Natural killer cell (primary cell): Measurements from ENCODE around the gene CGNL1. TPM values are rescaled to one million over a fixed set of nuclear protein-coding genes. Genes with fewer than 3 reads are reported as not detected.

Experiments
- ATAC-seq, 3 donors: fragments of 150-1000 bp in 2 of 3; fragments of 200-7000 bp in 1 of 3; cut with Tn5 transposase; 1 replicate in 1 of 3; 2 replicates in 2 of 3; pipeline ENCODE4 v1.10.0; 2021; ENCODE audit warnings: mild to moderate bottlenecking in 2 of 3, moderate library complexity in 2 of 3
- DNase-seq, 2 donors: peaks; one replicate each; pipeline versions ENCODE4 v3.0.0 to v3.0.0-alpha.2; 2013 to 2021; ENCODE audit warnings: mixed read lengths in 1 of 2
- H3K27ac ChIP-seq: one replicate; pipeline ENCODE4 v1.5.1; 2013; ENCODE audit warnings: mild to moderate bottlenecking, low read length
- H3K27me3 ChIP-seq: one replicate; pipeline ENCODE4 v1.6.1; 2013; ENCODE audit warnings: low read length; ENCODE audit not compliant: control insufficient read depth, insufficient read depth
- H3K36me3 ChIP-seq: one replicate; pipeline ENCODE4 v1.6.1; 2013; ENCODE audit warnings: low read length; ENCODE audit not compliant: control insufficient read depth, insufficient read depth
- H3K4me1 ChIP-seq: one replicate; pipeline ENCODE4 v1.6.1; 2013; ENCODE audit warnings: low read length; ENCODE audit not compliant: control insufficient read depth, insufficient read depth
- H3K4me3 ChIP-seq: one replicate; pipeline ENCODE4 v1.5.1; 2013; ENCODE audit warnings: low read length
- H3K9me3 ChIP-seq: one replicate; pipeline ENCODE4 v1.6.1; 2013; ENCODE audit warnings: low read length; ENCODE audit not compliant: control insufficient read depth, insufficient read depth
- H3K27ac Mint-ChIP-seq, 2 donors: one replicate each; pipeline ENCODE4 v1.8.0; 2022; ENCODE audit warnings: mild to moderate bottlenecking in 2 of 2, mixed read lengths in 2 of 2, moderate library complexity in 1 of 2
- H3K27me3 Mint-ChIP-seq, 2 donors: one replicate each; pipeline ENCODE4 v1.8.0; 2022; ENCODE audit warnings: low read depth in 2 of 2, mixed read lengths in 2 of 2
- H3K36me3 Mint-ChIP-seq: one replicate; pipeline ENCODE4 v1.8.0; 2022; ENCODE audit warnings: mixed read lengths
- H3K4me1 Mint-ChIP-seq, 2 donors: one replicate each; pipeline ENCODE4 v1.8.0; 2022; ENCODE audit warnings: mixed read lengths in 2 of 2
- H3K4me3 Mint-ChIP-seq: one replicate; pipeline ENCODE4 v1.8.0; 2022; ENCODE audit warnings: mild to moderate bottlenecking, moderate library complexity, mixed read lengths
- H3K9me3 Mint-ChIP-seq, 2 donors: one replicate each; pipeline ENCODE4 v1.8.0; 2022; ENCODE audit warnings: mixed read lengths in 2 of 2
- CTCF ChIP-seq: fragments of 200-600 bp; IDR thresholded peaks from one replicate; pipeline ENCODE4 v1.8.0; 2022; ENCODE audit warnings: antibody characterized with exemption
- WGBS: methylation state at CpG from one replicate; pipeline ENCODE4 v1.1.7; 2013; ENCODE audit warnings: missing lambda C conversion rate; ENCODE audit not compliant: insufficient coverage; 5-methylcytosine and 5-hydroxymethylcytosine counted together
- intact Hi-C: fragments of 100-400 bp; cut with micrococcal nuclease; formaldehyde crosslinking; loops from one replicate; pipeline ENCODE4 v1.14.2; 2022
- total RNA-seq, 4 donors: library from RNA; stranded (reverse); fragments of 120-200 nt in 1 of 4; gene quantifications; one replicate each; pipeline versions ENCODE4 v1.2.3 to v1.2.4, GENCODE V29; 2013 to 2022

Gene CGNL1
- total RNA-seq, 3 donors from 2014 or later (not counting 1 experiment from before 2014, with no cell fraction given), result not detected

DNA sequence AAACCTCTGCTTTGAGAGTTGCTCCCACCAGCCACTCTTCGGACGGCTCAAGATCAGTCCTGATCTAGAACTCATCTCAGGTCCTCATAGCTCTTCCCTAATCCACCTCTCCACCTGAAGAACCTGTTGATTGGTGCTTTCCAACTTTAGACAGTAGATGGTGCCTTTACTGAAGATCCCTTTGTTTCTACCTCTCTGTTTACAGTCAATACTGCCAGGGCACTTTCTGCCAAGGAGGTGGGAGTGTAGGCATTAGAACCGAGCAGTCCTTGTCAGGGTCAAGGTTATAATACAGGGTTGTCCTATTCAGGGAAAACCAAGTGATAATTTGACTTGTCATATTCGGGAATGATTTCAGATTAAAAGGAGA lies 1.2 kb downstream of the CGNL1 start:
- intact Hi-C loops, result no loop called here
- Histone ChIP-seq H3K27ac (no peak overlapping the region), H3K9me3 (no peaks in the 10 kb centered on the region), H3K36me3 (no peaks in the 10 kb centered on the region), H3K27me3 (peaks cover 16% of the 10 kb centered on the region), H3K4me1 (peaks cover 5% of the 10 kb centered on the region), H3K4me3 (no peak overlapping the region)
- no peak overlapping the region for H3K27ac Mint-ChIP-seq
- no peaks in the 10 kb centered on the region for H3K9me3 Mint-ChIP-seq
- 90% methylated on average over 4 of the region's 4 CpGs for WGBS
- peaks cover 0 to 5% of the 10 kb centered on the region in 2 donors for H3K4me1 Mint-ChIP-seq
- DNase-seq, result no peak
- peaks cover 48 to 62% of the 10 kb centered on the region in 2 donors for H3K27me3 Mint-ChIP-seq
- H3K36me3 Mint-ChIP-seq, result no peaks in the 10 kb centered on the region
- no peak for ATAC-seq
- peak overlapping the region; percentile 28 for H3K4me3 Mint-ChIP-seq
- TF ChIP-seq CTCF, result no peak

DNA sequence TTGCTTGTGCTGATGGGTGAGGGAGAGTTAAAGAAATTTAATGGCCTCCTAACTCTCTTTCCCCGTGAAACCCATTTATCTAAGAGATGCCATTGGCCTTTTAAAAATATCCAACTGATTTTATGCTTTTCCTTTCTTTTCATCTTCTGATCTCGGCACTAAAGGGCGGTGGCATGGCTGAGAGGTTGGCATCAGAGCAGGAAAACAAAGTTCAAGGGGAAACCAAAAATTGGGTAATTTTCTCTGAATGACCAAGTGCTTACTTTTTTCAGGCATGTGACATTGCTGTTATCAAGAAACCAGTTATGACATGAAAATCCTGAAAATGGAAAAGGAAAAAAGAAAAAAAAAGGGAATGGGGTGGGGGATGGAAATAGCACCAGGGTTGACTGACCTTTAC lies 3.2 kb downstream of the CGNL1 start:
- Mint-ChIP-seq H3K4me1 (peaks cover 0 to 5% of the 10 kb centered on the region in 2 donors), H3K27me3 (peaks cover 31 to 42% of the 10 kb centered on the region in 2 donors), H3K9me3 (no peaks in the 10 kb centered on the region), H3K36me3 (no peaks in the 10 kb centered on the region), H3K4me3 (no peak overlapping the region), H3K27ac (no peak overlapping the region)
- Histone ChIP-seq H3K4me3 (no peak overlapping the region), H3K4me1 (peaks cover 5% of the 10 kb centered on the region), H3K27ac (no peak overlapping the region), H3K36me3 (no peaks in the 10 kb centered on the region), H3K9me3 (no peaks in the 10 kb centered on the region), H3K27me3 (peaks cover 16% of the 10 kb centered on the region)
- intact Hi-C loops, result no loop called here
- 78% methylated on average over 3 of the region's 3 CpGs for WGBS
- DNase-seq (no peak), ATAC-seq (no peak)
- TF ChIP-seq CTCF, result no peak

DNA sequence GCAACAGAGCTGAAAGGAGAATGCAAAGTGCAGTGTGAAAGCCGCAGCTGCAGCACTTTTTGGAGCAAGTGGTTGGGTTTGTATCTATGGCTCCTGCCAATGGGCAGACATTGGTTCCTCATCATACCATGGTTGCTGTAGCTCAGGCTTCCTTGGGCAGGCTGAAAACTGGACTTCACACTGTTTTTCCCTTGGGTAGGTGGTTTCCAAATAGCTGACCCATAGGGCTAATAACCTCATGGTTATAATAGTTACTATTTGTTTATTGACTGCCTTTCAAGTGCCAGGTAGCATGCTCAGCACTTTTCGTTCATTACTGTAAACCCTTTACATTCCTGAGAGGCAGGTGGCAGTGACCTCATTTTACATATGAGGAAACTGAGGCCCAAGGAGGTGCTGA lies 4.5 kb downstream of the CGNL1 start:
- Mint-ChIP-seq H3K4me3 (no peak overlapping the region), H3K27me3 (peaks cover 21 to 30% of the 10 kb centered on the region in 2 donors), H3K36me3 (no peaks in the 10 kb centered on the region), H3K27ac (no peak overlapping the region), H3K9me3 (no peaks in the 10 kb centered on the region), H3K4me1 (peaks cover 0 to 3% of the 10 kb centered on the region in 2 donors)
- Histone ChIP-seq H3K9me3 (no peaks in the 10 kb centered on the region), H3K4me3 (no peak overlapping the region), H3K4me1 (peaks cover 5% of the 10 kb centered on the region), H3K27ac (no peak overlapping the region), H3K27me3 (peaks cover 12% of the 10 kb centered on the region), H3K36me3 (no peaks in the 10 kb centered on the region)
- intact Hi-C loops, result no loop called here
- DNase-seq (no peak), ATAC-seq (no peak)
- TF ChIP-seq CTCF, result no peak
- whole genome bisulfite sequencing, result 91% methylated on average over 2 of the region's 2 CpGs

- Mint-ChIP-seq H3K4me1 (no peaks in the 10 kb centered on the region), H3K36me3 (no peaks in the 10 kb centered on the region), H3K27ac (no peak overlapping the region), H3K27me3 (peaks cover 14 to 23% of the 10 kb centered on the region in 2 donors), H3K9me3 (no peaks in the 10 kb centered on the region), H3K4me3 (no peak overlapping the region)
- Histone ChIP-seq H3K9me3 (no peaks in the 10 kb centered on the region), H3K27me3 (peaks cover 4% of the 10 kb centered on the region), H3K36me3 (no peaks in the 10 kb centered on the region), H3K4me3 (no peak overlapping the region), H3K4me1 (no peaks in the 10 kb centered on the region), H3K27ac (no peak overlapping the region)
- DNase-seq (no peak), ATAC-seq (no peak)
- intact Hi-C loops, result no loop called here
- WGBS, result 84% methylated on average over 7 of the region's 7 CpGs
- TF ChIP-seq CTCF, result no peak
Observed at GRCh38 chr15:57382215-57382614, 5.9 kb downstream of the CGNL1 start.
